Astrocyte (in vitro differentiated cells and primary cell): ENCODE data around the gene GSS.

ENCODE experiments used
- EZH2 ChIP-seq: IDR thresholded peaks from 2 replicates; pipeline ENCODE4 v1.6.1; 2012; ENCODE audit warnings: mild to moderate bottlenecking, low read length, inconsistent platforms; ENCODE audit not compliant: insufficient read depth
- TF ChIP-seq, protein P1 (sequence below): IDR thresholded peaks from 2 replicates; pipeline ENCODE4 v1.5.1; 2011; ENCODE audit warnings: low read depth, mild to moderate bottlenecking, inconsistent platforms, low read length, moderate library complexity; ENCODE audit not compliant: insufficient read depth

DNA sequence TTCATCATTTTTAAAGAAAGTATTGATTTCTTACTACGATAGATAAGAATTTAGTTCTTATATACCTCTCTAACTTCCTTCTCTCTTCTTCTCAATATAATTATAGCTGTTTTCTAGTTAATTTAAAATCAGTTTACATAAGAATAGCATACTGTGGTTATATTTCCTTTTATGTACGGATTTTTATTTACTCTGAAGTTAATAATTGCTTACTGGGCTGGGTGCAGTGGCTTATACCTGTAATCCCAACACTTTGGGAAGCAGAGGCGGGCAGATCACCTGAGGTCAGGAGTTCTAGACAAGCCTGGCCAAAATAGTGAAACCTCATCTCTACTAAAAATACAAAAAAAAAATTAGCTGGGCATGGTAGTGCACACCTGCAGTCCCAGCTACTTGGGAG, 69.5 kb downstream of the GSS start:
- TF ChIP-seq, protein P1, sequence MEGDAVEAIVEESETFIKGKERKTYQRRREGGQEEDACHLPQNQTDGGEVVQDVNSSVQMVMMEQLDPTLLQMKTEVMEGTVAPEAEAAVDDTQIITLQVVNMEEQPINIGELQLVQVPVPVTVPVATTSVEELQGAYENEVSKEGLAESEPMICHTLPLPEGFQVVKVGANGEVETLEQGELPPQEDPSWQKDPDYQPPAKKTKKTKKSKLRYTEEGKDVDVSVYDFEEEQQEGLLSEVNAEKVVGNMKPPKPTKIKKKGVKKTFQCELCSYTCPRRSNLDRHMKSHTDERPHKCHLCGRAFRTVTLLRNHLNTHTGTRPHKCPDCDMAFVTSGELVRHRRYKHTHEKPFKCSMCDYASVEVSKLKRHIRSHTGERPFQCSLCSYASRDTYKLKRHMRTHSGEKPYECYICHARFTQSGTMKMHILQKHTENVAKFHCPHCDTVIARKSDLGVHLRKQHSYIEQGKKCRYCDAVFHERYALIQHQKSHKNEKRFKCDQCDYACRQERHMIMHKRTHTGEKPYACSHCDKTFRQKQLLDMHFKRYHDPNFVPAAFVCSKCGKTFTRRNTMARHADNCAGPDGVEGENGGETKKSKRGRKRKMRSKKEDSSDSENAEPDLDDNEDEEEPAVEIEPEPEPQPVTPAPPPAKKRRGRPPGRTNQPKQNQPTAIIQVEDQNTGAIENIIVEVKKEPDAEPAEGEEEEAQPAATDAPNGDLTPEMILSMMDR = no peak
- TF ChIP-seq EZH2 = no peak
